ENCODE measurements around the gene SNX20. TPM values are rescaled to one million over a fixed set of nuclear protein-coding genes. Genes with fewer than 3 reads are reported as not detected.

Gene SNX20
- total RNA-seq, 5 donors from 2014 or later (not counting 1 experiment from before 2014, with no cell fraction given) = 38.8 to 85.2 (median 69.6) TPM

DNA sequence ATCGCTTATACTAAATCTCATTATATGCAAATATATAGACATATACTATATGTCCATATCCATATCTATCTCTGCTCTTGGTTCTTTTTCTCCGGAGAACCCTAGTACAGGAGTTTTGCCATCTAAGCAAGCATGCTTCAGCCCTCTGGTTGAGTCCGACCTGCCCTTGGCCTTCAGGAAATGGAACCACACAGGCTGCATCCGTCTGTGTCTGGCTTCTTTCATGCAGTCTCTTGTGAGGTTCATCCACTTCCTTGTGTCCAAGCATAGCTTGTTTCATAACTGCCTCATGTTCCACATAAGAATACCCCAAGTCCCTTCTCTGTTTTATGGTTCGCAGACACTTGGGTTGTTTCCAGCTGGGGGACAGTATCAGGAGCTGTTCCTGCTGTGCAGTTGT is 16.8 kb downstream of the SNX20 start:
- H3K9me3 ChIP-seq = no peaks in the 10 kb centered on the region
- no peak overlapping the region for H3K27ac ChIP-seq (ENCODE audit: low read length)
- ATAC-seq (replicated peaks in 1 of 4) (no peak), DNase-seq (no peak)
- Mint-ChIP-seq H3K27ac (peak overlapping the region in 1 of 2 donors; percentile 85), H3K4me1 (peaks cover 37 to 44% (median 41%) of the 10 kb centered on the region in 3 donors), H3K36me3 (peaks cover 7% of the 10 kb centered on the region), H3K4me3 (peak overlapping the region in 2 of 3 donors; percentile 72 to 75), H3K9me3 (peaks cover 0 to 5% (median 0%) of the 10 kb centered on the region in 3 donors), H3K27me3 (no peaks in the 10 kb centered on the region)
- 89% methylated on average over 2 of the region's 5 CpGs for WGBS (ENCODE audit: insufficient coverage)
- peaks cover 6 to 38% of the 10 kb centered on the region in 2 experiments for H3K4me1 ChIP-seq (ENCODE audit: control insufficient read depth in 1 of 2, extremely low read depth in 1 of 2, insufficient read depth in 2 of 2, low read length in 2 of 2)
- H3K36me3 ChIP-seq (ENCODE audit: control insufficient read depth in 2 of 2, extremely low read depth in 1 of 2, insufficient read depth in 1 of 2, low read length in 1 of 2) = peaks cover 4 to 6% of the 10 kb centered on the region in 2 donors
- no peak overlapping the region for H3K4me3 ChIP-seq (ENCODE audit: control insufficient read depth in 1 of 2, extremely low read depth in 1 of 2, low read length in 1 of 2)
- ChIA-PET POLR2A (no interaction called here), CTCF (interaction anchor here (0.6 to 2.1 kb wide), 10 partner anchors 9 to 454 kb away, joined by 3 to 14 read pairs (median 3); partner anchors contain the start of gene SNX20 (in 1 of the 2))
- H3K27me3 ChIP-seq (replicated peaks in 1 of 2; ENCODE audit: control insufficient read depth in 2 of 2, extremely low read depth in 1 of 2, insufficient read depth in 2 of 2, low read length in 1 of 2) = no peaks in the 10 kb centered on the region

GRCh38 chr16:50662306-50662940 is 18.7 kb downstream of the SNX20 start:
- peaks cover 26 to 32% (median 28%) of the 10 kb centered on the region in 3 donors for H3K4me1 Mint-ChIP-seq
- no peaks in the 10 kb centered on the region for H3K36me3 ChIP-seq (ENCODE audit: control insufficient read depth in 2 of 2, extremely low read depth in 1 of 2, insufficient read depth in 1 of 2, low read length in 1 of 2)
- H3K36me3 Mint-ChIP-seq = peaks cover 3% of the 10 kb centered on the region
- H3K4me1 ChIP-seq (ENCODE audit: control insufficient read depth in 1 of 2, extremely low read depth in 1 of 2, insufficient read depth in 2 of 2, low read length in 2 of 2) = peaks cover 6 to 29% of the 10 kb centered on the region in 2 experiments
- no peak overlapping the region for H3K4me3 ChIP-seq (ENCODE audit: control insufficient read depth in 1 of 2, extremely low read depth in 1 of 2, low read length in 1 of 2)
- no peak overlapping the region for H3K4me3 Mint-ChIP-seq
- no peaks in the 10 kb centered on the region for H3K27me3 Mint-ChIP-seq
- ChIA-PET CTCF (interaction anchor here in 1 of 2 donors (1.2 kb wide), 1 partner anchor 144 kb away, joined by 5 read pairs; no protein-coding TSS in a partner anchor), POLR2A (interaction anchor here in 1 of 2 donors (0.5 kb wide), 1 partner anchor 37 kb away, joined by 4 read pairs; no protein-coding TSS in a partner anchor)
- ATAC-seq (replicated peaks in 1 of 4) (no peak), DNase-seq (no peak)
- no peaks in the 10 kb centered on the region for H3K9me3 ChIP-seq
- H3K9me3 Mint-ChIP-seq = peaks cover 0 to 5% (median 0%) of the 10 kb centered on the region in 3 donors
- 93% methylated on average over 6 of the region's 10 CpGs for WGBS (ENCODE audit: insufficient coverage)
- H3K27ac ChIP-seq (ENCODE audit: low read length) = no peak overlapping the region
- no peak overlapping the region for H3K27ac Mint-ChIP-seq
- H3K27me3 ChIP-seq (replicated peaks in 1 of 2; ENCODE audit: control insufficient read depth in 2 of 2, extremely low read depth in 1 of 2, insufficient read depth in 2 of 2, low read length in 1 of 2) = no peaks in the 10 kb centered on the region

DNA sequence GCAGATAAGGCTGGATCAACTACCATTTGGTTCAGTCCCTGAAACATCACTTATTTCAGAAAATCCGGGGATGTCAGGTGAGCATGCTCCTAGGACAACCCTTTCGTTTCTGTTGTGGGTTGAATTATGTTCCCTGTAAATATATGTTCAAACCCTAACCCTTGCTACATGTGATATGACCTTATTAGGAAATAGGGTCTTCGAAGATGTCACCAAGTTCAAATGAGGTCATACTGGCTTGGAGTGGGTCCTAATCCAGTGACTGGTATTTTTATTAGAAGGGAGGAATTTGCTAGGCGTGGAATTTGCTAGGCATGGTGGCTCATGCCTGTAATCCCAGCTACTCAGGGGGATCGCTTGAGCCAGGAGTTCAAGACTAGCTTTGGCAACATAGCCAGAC is 21.3 kb downstream of the SNX20 start:
- DNase-seq = no peak
- Histone ChIP-seq H3K27ac (ENCODE audit: low read length) (no peak overlapping the region), H3K27me3 (replicated peaks in 1 of 2; ENCODE audit: control insufficient read depth in 2 of 2, extremely low read depth in 1 of 2, insufficient read depth in 2 of 2, low read length in 1 of 2) (no peaks in the 10 kb centered on the region), H3K9me3 (no peaks in the 10 kb centered on the region), H3K4me1 (ENCODE audit: control insufficient read depth in 1 of 2, extremely low read depth in 1 of 2, insufficient read depth in 2 of 2, low read length in 2 of 2) (peaks cover 0 to 4% of the 10 kb centered on the region in 2 experiments), H3K4me3 (ENCODE audit: control insufficient read depth in 1 of 2, extremely low read depth in 1 of 2, low read length in 1 of 2) (no peak overlapping the region), H3K36me3 (ENCODE audit: control insufficient read depth in 2 of 2, extremely low read depth in 1 of 2, insufficient read depth in 1 of 2, low read length in 1 of 2) (no peaks in the 10 kb centered on the region)
- H3K4me3 Mint-ChIP-seq = no peak overlapping the region
- ChIA-PET CTCF (interaction anchor here (0.6 to 1.3 kb wide), 3 partner anchors 85 to 404 kb away, joined by 3 read pairs; no protein-coding TSS in a partner anchor), POLR2A (no interaction called here)
- no peaks in the 10 kb centered on the region for H3K27me3 Mint-ChIP-seq
- H3K36me3 Mint-ChIP-seq = peaks cover 7% of the 10 kb centered on the region
- peaks cover 0 to 5% (median 0%) of the 10 kb centered on the region in 3 donors for H3K9me3 Mint-ChIP-seq
- no peak overlapping the region for H3K27ac Mint-ChIP-seq
- H3K4me1 Mint-ChIP-seq = peaks cover 1 to 6% (median 6%) of the 10 kb centered on the region in 3 donors
- WGBS (ENCODE audit: insufficient coverage) = no CpG with 5 or more reads among the region's 5 CpGs
- ATAC-seq (replicated peaks in 1 of 4) = no peak

GRCh38 chr16:50657241-50657640 is 23.9 kb downstream of the SNX20 start:
- H3K9me3 Mint-ChIP-seq = peaks cover 0 to 2% (median 0%) of the 10 kb centered on the region in 3 donors
- Histone ChIP-seq H3K4me3 (ENCODE audit: control insufficient read depth in 1 of 2, extremely low read depth in 1 of 2, low read length in 1 of 2) (no peak overlapping the region), H3K27ac (ENCODE audit: low read length) (no peak overlapping the region), H3K4me1 (ENCODE audit: control insufficient read depth in 1 of 2, extremely low read depth in 1 of 2, insufficient read depth in 2 of 2, low read length in 2 of 2) (peaks cover 0 to 3% of the 10 kb centered on the region in 2 experiments), H3K9me3 (no peaks in the 10 kb centered on the region), H3K36me3 (ENCODE audit: control insufficient read depth in 2 of 2, extremely low read depth in 1 of 2, insufficient read depth in 1 of 2, low read length in 1 of 2) (peaks cover 0 to 4% of the 10 kb centered on the region in 2 donors), H3K27me3 (replicated peaks in 1 of 2; ENCODE audit: control insufficient read depth in 2 of 2, extremely low read depth in 1 of 2, insufficient read depth in 2 of 2, low read length in 1 of 2) (no peaks in the 10 kb centered on the region)
- POLR2A ChIA-PET = no interaction called here
- DNase-seq (no peak), ATAC-seq (replicated peaks in 1 of 4) (no peak)
- peaks cover 7% of the 10 kb centered on the region for H3K36me3 Mint-ChIP-seq
- no peak overlapping the region for H3K4me3 Mint-ChIP-seq
- CTCF ChIA-PET = no interaction called here
- WGBS (ENCODE audit: insufficient coverage) = 80% methylated on average over 4 of the region's 5 CpGs
- H3K27me3 Mint-ChIP-seq = no peaks in the 10 kb centered on the region
- H3K4me1 Mint-ChIP-seq = peaks cover 0 to 2% (median 1%) of the 10 kb centered on the region in 3 donors
- no peak overlapping the region for H3K27ac Mint-ChIP-seq

GRCh38 chr16:50655558-50656055 is 25.5 kb downstream of the SNX20 start:
- H3K27ac ChIP-seq (ENCODE audit: low read length) = no peak overlapping the region
- H3K27me3 ChIP-seq (replicated peaks in 1 of 2; ENCODE audit: control insufficient read depth in 2 of 2, extremely low read depth in 1 of 2, insufficient read depth in 2 of 2, low read length in 1 of 2) = peaks cover 0 to 2% of the 10 kb centered on the region in 2 experiments
- WGBS (ENCODE audit: insufficient coverage) = 85% methylated on average over 3 of the region's 3 CpGs
- DNase-seq (no peak), ATAC-seq (replicated peaks in 1 of 4) (no peak)
- H3K36me3 ChIP-seq (ENCODE audit: control insufficient read depth in 2 of 2, extremely low read depth in 1 of 2, insufficient read depth in 1 of 2, low read length in 1 of 2) = peaks cover 0 to 4% of the 10 kb centered on the region in 2 donors
- ChIA-PET POLR2A (no interaction called here), CTCF (no interaction called here)
- H3K9me3 Mint-ChIP-seq = no peaks in the 10 kb centered on the region
- H3K36me3 Mint-ChIP-seq = peaks cover 9% of the 10 kb centered on the region
- H3K27me3 Mint-ChIP-seq = no peaks in the 10 kb centered on the region
- no peak overlapping the region for H3K27ac Mint-ChIP-seq
- H3K9me3 ChIP-seq = no peaks in the 10 kb centered on the region
- peaks cover 0 to 3% of the 10 kb centered on the region in 2 experiments for H3K4me1 ChIP-seq (ENCODE audit: control insufficient read depth in 1 of 2, extremely low read depth in 1 of 2, insufficient read depth in 2 of 2, low read length in 2 of 2)
- H3K4me3 Mint-ChIP-seq = no peak overlapping the region
- H3K4me1 Mint-ChIP-seq = peaks cover 0 to 2% (median 1%) of the 10 kb centered on the region in 3 donors
- H3K4me3 ChIP-seq (ENCODE audit: control insufficient read depth in 1 of 2, extremely low read depth in 1 of 2, low read length in 1 of 2) = no peak overlapping the region

GRCh38 chr16:50653633-50654519 is 27.2 kb downstream of the SNX20 start:
- Mint-ChIP-seq H3K4me3 (no peak overlapping the region), H3K27me3 (no peaks in the 10 kb centered on the region), H3K9me3 (no peaks in the 10 kb centered on the region), H3K36me3 (peaks cover 16% of the 10 kb centered on the region), H3K4me1 (no peaks in the 10 kb centered on the region), H3K27ac (no peak overlapping the region)
- Histone ChIP-seq H3K27ac (ENCODE audit: low read length) (no peak overlapping the region), H3K4me1 (ENCODE audit: control insufficient read depth in 1 of 2, extremely low read depth in 1 of 2, insufficient read depth in 2 of 2, low read length in 2 of 2) (no peaks in the 10 kb centered on the region), H3K36me3 (ENCODE audit: control insufficient read depth in 2 of 2, extremely low read depth in 1 of 2, insufficient read depth in 1 of 2, low read length in 1 of 2) (peaks cover 0 to 4% of the 10 kb centered on the region in 2 donors), H3K4me3 (ENCODE audit: control insufficient read depth in 1 of 2, extremely low read depth in 1 of 2, low read length in 1 of 2) (no peak overlapping the region), H3K27me3 (replicated peaks in 1 of 2; ENCODE audit: control insufficient read depth in 2 of 2, extremely low read depth in 1 of 2, insufficient read depth in 2 of 2, low read length in 1 of 2) (peaks cover 0 to 4% of the 10 kb centered on the region in 2 experiments), H3K9me3 (no peaks in the 10 kb centered on the region)
- 93% methylated on average over 6 of the region's 11 CpGs for WGBS (ENCODE audit: insufficient coverage)
- ChIA-PET POLR2A (interaction anchor here in 1 of 2 donors (0.6 kb wide), 1 partner anchor 183 kb away, joined by 4 read pairs; no protein-coding TSS in a partner anchor), CTCF (interaction anchor here (0.6 to 1.5 kb wide), 2 partner anchors 11 to 267 kb away, joined by 3 read pairs; no protein-coding TSS in a partner anchor)
- DNase-seq (no peak), ATAC-seq (replicated peaks in 1 of 4) (no peak)

All from T-cell (primary cell).